Naive thymus-derived CD8-positive, alpha-beta T cell (primary cell): ENCODE measurements around the gene POU2F3. TPM values are rescaled to one million over a fixed set of nuclear protein-coding genes. Genes with fewer than 3 reads are reported as not detected.

Source experiments
- ATAC-seq, 2 donors: fragments of 150-1000 bp; cut with Tn5 transposase in 1 of 2; sonication (Bioruptor Pico), chemical (Tn5 transposase) in 1 of 2; 1 replicate in 1 of 2; 2 replicates in 1 of 2; pipeline ENCODE4 v1.10.0; 2021; ENCODE audit warnings: mild to moderate bottlenecking in 2 of 2, moderate library complexity in 2 of 2
- POLR2A ChIA-PET: fragments of 350-600 bp; sonication (Branson Sonifier 250); formaldehyde crosslinking; loops from one replicate; lab custom pipeline; 2021; ENCODE audit warnings: antibody characterized with exemption; lab: Charles Lee
- DNase-seq, 10 donors: peaks; one replicate each; pipeline versions ENCODE4 v3.0.0 to v3.0.0-alpha.2; 2020 to 2022
- H3K27ac Mint-ChIP-seq, 10 donors: one replicate each; pipeline ENCODE4 v1.8.0; 2020 to 2022; ENCODE audit warnings: mild to moderate bottlenecking in 10 of 10, mixed read lengths in 10 of 10, moderate library complexity in 4 of 10, inconsistent platforms in 1 of 10
- H3K27me3 Mint-ChIP-seq, 5 donors: one replicate each; pipeline ENCODE4 v1.8.0; 2021 to 2022; ENCODE audit warnings: mixed read lengths in 5 of 5
- H3K36me3 Mint-ChIP-seq, 3 donors: one replicate each; pipeline ENCODE4 v1.8.0; 2020 to 2022; ENCODE audit warnings: mixed read lengths in 3 of 3, mild to moderate bottlenecking in 2 of 3, inconsistent platforms in 1 of 3
- H3K4me1 Mint-ChIP-seq, 4 donors: one replicate each; pipeline ENCODE4 v1.8.0; 2021 to 2022; ENCODE audit warnings: mixed read lengths in 4 of 4
- H3K4me3 Mint-ChIP-seq, 10 donors: one replicate each; pipeline ENCODE4 v1.8.0; 2020 to 2022; ENCODE audit warnings: mild to moderate bottlenecking in 10 of 10, mixed read lengths in 10 of 10, moderate library complexity in 6 of 10, inconsistent platforms in 1 of 10
- H3K9me3 Mint-ChIP-seq, 9 donors: one replicate each; pipeline ENCODE4 v1.8.0; 2020 to 2022; ENCODE audit warnings: mixed read lengths in 9 of 9, mild to moderate bottlenecking in 3 of 9, inconsistent platforms in 1 of 9, moderate library complexity in 1 of 9
- polyA plus RNA-seq, 3 donors: library from polyadenylated mRNA; unstranded; fragments of 300-500 nt; fragmentation: Illumina TruSeq; gene quantifications; one replicate each; pipeline ENCODE4 v1.2.3, GENCODE V29; 2021
- total RNA-seq, 8 experiments: library from RNA in 2 of 8; stranded (reverse) in 2 of 8; gene quantifications; one replicate each; pipeline ENCODE4 v1.2.3 and lab custom pipeline; 2021 to 2026

POU2F3 gene
- total and polyA plus RNA-seq, 5 experiments from 2014 or later: 0.11 TPM; not detected in 4

DNA sequence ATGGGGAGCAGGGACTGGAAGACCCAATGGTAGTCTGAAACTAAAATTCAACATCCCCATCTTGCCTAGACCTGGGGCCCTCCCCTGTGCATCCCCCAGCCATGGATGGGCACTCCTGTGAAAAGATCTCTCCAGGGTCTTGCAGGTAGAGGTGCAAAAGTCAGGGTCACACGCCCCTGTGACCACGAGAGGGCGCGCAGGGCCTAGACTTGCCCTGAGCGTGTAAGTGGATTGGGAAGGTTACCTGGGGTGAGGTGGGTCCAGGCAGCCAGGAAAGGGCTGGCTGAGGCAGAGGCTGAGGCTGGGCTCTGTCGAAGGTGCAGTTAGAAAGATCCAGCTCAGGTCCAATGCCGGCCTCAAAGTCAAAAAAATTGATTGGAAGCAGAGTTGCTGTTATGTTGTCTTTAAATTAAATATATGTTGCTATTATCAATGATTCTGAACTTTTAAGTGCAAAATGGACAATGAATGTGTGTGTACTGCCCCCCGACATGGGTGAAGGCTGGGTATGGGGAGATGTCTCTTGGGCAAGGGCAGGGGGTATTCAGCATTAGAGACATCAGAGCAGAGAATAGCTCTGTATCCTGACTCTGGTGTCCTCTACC lies 4.8 kb upstream of the POU2F3 start:
- Mint-ChIP-seq H3K9me3 (no peaks in the 10 kb centered on the region), H3K4me1 (peaks cover 0 to 6% (median 3%) of the 10 kb centered on the region in 4 donors), H3K4me3 (no peak overlapping the region), H3K27me3 (peaks cover 14 to 55% (median 30%) of the 10 kb centered on the region in 5 donors), H3K27ac (no peak overlapping the region), H3K36me3 (peaks cover 0 to 3% (median 0%) of the 10 kb centered on the region in 3 donors)
- POLR2A ChIA-PET: no interaction called here
- ATAC-seq: peak; percentile 69 to 70
- peak; percentile 21 to 74 (median 38) for DNase-seq

DNA sequence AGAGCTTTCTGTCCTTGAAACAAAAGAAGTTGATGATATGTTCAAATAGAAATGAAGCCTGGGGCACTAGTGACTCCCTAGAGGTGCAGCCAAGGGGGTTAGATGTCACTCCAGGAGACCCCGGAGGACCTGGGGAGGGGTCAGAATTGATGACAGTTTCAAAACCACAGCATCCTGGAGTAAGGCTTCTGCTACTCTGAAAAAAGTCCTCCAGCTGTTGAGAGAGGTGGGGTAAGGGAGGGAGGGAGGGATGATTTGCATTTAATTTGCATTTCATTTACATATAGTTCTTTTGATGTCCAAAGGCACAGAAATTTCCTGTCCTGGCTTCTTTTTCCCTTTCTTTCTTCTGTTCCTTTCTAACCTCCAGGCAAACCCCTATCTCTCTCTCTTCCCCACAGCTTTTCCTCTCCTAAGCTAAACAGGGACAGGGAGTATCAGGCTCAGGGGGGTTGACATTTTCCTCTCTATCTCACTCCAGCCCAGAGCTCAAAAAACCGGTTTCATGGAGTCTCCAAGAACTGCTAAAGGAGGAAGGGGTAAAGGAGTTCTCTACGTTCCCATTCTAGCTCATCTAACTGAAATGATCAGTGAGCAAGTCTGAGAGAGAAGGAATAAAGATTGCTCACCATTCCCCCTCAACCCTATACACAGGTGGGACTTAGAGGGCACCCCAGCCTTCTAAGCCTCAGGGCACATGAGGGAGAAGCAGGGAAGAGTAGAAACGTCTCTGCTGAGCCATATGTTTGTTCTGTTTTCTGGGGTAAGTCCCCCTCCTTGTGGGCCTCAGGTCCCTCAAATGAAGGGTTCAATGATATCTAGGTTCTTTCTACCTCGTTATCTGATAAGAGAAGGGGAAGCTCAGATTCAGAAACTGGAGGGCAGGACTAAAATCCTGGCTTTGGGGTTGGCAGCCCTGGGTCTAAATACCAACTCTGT lies 3.5 kb upstream of the POU2F3 start:
- Mint-ChIP-seq H3K27ac (no peak overlapping the region), H3K27me3 (peaks cover 23 to 68% (median 42%) of the 10 kb centered on the region in 5 donors), H3K9me3 (no peaks in the 10 kb centered on the region), H3K4me1 (peaks cover 0 to 6% (median 4%) of the 10 kb centered on the region in 4 donors), H3K36me3 (peaks cover 0 to 3% (median 0%) of the 10 kb centered on the region in 3 donors), H3K4me3 (no peak overlapping the region)
- ATAC-seq: no peak
- DNase-seq: no peak
- POLR2A ChIA-PET: no interaction called here

DNA sequence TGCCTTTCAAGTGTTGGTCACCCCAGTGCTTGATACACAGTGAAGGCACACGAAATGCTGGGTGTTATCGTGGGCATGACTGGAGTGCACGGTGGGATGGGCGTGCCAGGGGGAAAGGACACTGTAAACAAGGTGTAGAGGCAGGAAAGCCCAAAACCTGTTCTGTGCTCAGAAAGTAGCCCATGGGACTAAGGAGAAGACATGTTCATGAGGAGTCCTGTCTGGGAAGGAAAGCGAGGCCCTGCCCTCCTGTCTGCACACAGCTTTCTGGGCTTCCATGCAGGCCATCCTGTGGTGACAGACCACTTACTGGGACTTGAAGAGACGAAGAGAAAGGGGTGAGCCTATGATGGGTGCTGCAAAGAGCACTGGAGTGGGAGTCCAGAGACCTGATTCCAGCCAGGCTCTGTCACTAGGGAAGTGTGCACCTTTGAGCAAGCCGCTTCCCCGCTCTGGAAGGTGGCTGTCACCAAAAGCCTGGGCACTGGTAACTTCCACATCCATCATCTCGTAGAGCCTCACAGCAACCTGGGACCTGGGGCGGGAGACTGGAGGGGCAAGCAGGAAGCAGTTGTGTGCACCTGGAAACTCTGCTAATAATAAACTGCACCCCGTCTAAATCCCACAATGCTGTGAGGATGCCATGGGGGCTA lies 846 bp upstream of the POU2F3 start:
- H3K27ac Mint-ChIP-seq: peak overlapping the region in 1 of 10 donors; percentile 10
- peaks cover 0 to 6% (median 4%) of the 10 kb centered on the region in 4 donors for H3K4me1 Mint-ChIP-seq
- no peaks in the 10 kb centered on the region for H3K9me3 Mint-ChIP-seq
- peak in 1 of 10 donors; percentile 45 for DNase-seq
- peaks cover 26 to 91% (median 60%) of the 10 kb centered on the region in 5 donors for H3K27me3 Mint-ChIP-seq
- ATAC-seq: no peak
- H3K36me3 Mint-ChIP-seq: peaks cover 0 to 3% (median 0%) of the 10 kb centered on the region in 3 donors
- H3K4me3 Mint-ChIP-seq: no peak overlapping the region
- POLR2A ChIA-PET: no interaction called here

DNA sequence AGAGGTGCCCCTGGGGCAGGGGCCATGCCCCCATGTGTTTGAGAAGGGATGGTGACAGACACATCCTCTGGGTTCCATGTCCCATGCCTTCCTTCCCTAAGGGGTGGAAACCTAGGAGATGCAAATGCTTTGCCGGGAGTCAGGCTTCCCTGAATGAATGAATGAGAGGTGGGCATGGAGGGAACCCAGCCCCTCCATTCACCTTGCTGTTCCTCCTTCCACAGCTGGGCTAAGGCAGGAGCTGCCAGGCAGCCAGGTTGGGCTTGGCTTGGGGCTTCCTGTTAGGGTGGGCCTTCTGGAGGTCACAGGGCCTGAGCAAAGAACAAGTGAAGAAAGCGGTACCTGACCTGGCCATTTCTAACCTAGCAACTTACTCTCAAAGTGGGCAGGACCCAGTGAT lies 926 bp downstream of the POU2F3 start:
- no peak for ATAC-seq
- POLR2A ChIA-PET: no interaction called here
- DNase-seq: peak in 1 of 10 donors; percentile 59
- H3K4me3 Mint-ChIP-seq: no peak overlapping the region
- peaks cover 0 to 6% (median 4%) of the 10 kb centered on the region in 4 donors for H3K4me1 Mint-ChIP-seq
- peaks cover 0 to 3% (median 0%) of the 10 kb centered on the region in 3 donors for H3K36me3 Mint-ChIP-seq
- no peak overlapping the region for H3K27ac Mint-ChIP-seq
- peaks cover 24 to 92% (median 57%) of the 10 kb centered on the region in 5 donors for H3K27me3 Mint-ChIP-seq
- no peaks in the 10 kb centered on the region for H3K9me3 Mint-ChIP-seq

DNA sequence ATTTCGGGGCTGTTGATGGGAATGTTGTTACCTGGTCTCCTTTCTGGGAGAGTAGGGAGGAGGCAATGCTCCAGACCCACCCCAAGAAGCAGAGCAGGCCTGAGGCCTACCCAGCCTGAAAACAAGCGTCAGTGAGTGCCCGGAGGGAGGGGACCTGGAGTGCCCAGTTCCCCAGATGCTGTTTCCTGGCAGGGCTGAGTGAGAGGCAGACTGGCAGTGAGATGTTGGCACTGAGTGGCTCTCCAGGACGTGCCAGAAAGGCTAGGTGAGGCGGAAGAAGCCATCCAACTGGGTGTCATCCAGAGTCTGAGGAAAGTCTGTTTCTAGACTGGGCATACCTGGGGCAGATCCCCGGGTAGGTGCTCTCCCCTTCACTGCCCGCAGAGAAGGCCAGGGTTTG lies 1.3 kb downstream of the POU2F3 start:
- peaks cover 24 to 92% (median 54%) of the 10 kb centered on the region in 5 donors for H3K27me3 Mint-ChIP-seq
- POLR2A ChIA-PET: no interaction called here

DNA sequence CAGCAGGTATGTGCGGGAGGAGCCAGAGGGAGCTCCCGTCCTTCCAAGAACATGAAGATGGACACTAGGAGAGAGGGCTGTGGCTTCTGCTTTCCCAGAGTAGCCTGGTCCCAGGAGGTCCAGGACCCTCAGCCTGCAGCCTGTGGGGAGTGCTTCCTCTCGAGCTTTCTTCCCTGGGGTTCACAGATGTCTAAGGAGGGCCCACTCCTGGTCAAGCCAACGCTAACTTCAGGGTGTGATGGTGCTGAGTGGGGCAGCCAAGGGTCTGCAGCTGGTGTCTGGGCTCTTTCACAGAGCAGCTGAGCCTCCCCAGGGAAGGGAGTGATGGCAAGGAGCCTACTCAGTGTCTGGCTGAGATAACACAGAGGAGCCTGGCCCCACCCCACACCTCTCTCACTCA lies 3.3 kb downstream of the POU2F3 start:
- ATAC-seq (no peak), DNase-seq (no peak)
- Mint-ChIP-seq H3K9me3 (no peaks in the 10 kb centered on the region), H3K27me3 (peaks cover 20 to 88% (median 54%) of the 10 kb centered on the region in 5 donors), H3K27ac (no peak overlapping the region), H3K4me3 (no peak overlapping the region), H3K4me1 (peaks cover 2 to 13% (median 4%) of the 10 kb centered on the region in 4 donors), H3K36me3 (peaks cover 0 to 3% (median 0%) of the 10 kb centered on the region in 3 donors)
- POLR2A ChIA-PET: no interaction called here

More for the DNA sequence above, 1.3 kb downstream of the POU2F3 start:
- Mint-ChIP-seq H3K27ac (no peak overlapping the region), H3K4me3 (no peak overlapping the region), H3K4me1 (peaks cover 0 to 6% (median 4%) of the 10 kb centered on the region in 4 donors), H3K9me3 (no peaks in the 10 kb centered on the region), H3K36me3 (peaks cover 0 to 3% (median 0%) of the 10 kb centered on the region in 3 donors)
- DNase-seq (peak in 1 of 10 donors; percentile 43), ATAC-seq (no peak)

DNA sequence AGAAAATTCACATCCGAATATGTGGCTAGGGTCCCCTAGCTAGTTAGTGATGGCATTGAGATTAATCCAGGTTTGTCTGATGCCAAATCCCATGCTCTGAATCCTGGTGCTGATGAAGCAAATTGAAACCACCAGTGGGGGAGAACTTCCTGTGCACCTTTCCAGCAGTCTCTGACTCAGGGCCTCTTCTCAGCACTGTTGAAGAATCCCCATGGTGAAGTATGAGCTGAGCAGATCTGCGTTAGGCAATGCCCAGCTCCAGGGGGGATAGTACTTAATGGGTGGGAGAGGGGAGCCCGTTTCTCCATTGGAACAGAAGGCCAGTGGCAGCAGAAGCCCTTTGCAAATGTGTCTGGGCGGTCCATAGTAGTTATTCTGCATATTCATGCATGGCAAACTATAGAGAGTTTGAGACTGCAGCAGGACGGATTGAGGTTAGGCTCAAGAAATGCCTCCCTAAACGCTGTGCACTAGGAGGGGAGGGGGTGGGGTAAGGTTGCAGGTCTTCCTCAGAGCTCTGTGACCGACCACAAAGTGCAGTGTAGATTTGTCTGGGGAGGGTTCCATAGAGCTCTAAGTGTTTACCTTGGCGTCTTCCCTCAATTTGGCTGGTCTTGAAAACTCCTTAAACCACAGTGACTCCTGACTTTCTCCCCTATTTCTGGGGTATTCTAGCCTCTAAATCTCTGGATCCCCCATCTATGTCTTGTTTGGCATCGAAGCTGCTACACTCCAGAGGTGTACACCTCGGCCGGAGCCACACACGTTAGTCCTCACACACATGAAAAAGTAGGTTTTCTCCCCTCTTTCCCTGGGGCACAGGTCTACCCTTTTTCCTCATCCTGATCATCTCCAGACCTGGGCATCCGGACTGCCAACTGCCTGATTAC lies 4.8 kb downstream of the POU2F3 start:
- POLR2A ChIA-PET: no interaction called here
- peaks cover 2 to 20% (median 9%) of the 10 kb centered on the region in 4 donors for H3K4me1 Mint-ChIP-seq
- peaks cover 15 to 79% (median 46%) of the 10 kb centered on the region in 5 donors for H3K27me3 Mint-ChIP-seq
- ATAC-seq (no peak), DNase-seq (peak in 1 of 10 donors; percentile 15)
- no peaks in the 10 kb centered on the region for H3K9me3 Mint-ChIP-seq
- no peaks in the 10 kb centered on the region for H3K36me3 Mint-ChIP-seq
- H3K27ac Mint-ChIP-seq: no peak overlapping the region
- no peak overlapping the region for H3K4me3 Mint-ChIP-seq

DNA sequence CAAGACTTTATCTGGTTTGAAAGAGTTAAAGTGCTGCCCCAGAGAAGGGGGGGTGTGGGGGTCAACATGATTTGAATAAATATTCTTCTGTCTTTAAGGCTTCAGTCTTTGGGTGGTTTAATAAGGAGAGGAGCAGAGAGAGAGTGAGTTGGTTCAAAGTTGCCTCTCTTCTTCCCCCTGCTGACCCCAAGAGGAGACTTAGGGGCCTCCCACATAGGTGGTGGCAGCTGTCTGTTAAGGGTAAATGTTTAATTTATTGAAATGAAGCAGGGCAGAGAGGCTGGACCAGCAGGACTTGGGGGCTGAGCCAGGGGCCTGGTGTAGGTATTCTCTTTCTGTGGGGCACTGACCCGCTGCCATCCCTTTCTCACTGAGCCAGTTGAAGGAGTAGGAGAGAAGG lies 5.5 kb downstream of the POU2F3 start:
- Mint-ChIP-seq H3K36me3 (no peaks in the 10 kb centered on the region), H3K9me3 (no peaks in the 10 kb centered on the region), H3K27me3 (peaks cover 16 to 82% (median 48%) of the 10 kb centered on the region in 5 donors), H3K27ac (no peak overlapping the region), H3K4me1 (peaks cover 2 to 20% (median 9%) of the 10 kb centered on the region in 4 donors), H3K4me3 (no peak overlapping the region)
- no peak for ATAC-seq
- DNase-seq: no peak
- POLR2A ChIA-PET: no interaction called here

DNA sequence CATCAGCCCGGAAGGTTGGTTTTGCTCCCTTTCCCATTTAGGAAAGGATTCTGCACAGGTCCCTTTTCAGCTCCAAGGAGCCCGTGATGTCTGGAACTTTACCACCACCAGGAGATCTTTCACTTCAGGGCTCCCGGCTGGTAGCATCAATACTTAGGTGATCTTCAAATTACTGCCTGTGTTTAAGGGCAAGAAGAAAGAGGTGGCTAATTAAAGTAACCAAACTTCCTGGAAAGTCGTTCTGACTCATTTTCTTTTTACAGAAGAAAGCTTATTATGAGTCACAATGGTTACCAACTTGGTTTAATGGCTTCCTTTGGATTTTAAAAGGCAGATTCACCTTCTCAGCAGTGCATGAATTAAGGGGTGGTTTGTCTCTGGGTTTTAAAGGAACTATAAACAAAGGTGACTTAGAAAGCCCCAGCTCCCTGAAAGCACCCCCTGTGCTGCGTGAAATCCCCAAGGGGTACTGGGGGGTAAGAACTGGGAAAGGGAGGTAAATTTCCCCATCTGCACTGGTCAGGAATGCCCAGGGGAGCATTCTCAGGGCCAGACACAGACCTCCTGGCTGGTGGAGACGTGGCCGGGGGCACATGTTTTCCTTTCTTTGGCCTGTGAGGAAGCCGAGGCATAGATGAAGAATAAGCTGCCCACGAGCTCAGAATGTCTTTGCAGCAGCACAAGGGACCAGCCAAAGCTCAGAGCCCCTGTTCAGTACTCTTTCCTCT lies 8.8 kb downstream of the POU2F3 start:
- no peaks in the 10 kb centered on the region for H3K36me3 Mint-ChIP-seq
- no peak overlapping the region for H3K27ac Mint-ChIP-seq
- peak in 1 of 2 donors; percentile 60 for ATAC-seq
- peaks cover 4 to 54% (median 32%) of the 10 kb centered on the region in 5 donors for H3K27me3 Mint-ChIP-seq
- no peak overlapping the region for H3K4me3 Mint-ChIP-seq
- POLR2A ChIA-PET: no interaction called here
- H3K4me1 Mint-ChIP-seq: peaks cover 2 to 20% (median 8%) of the 10 kb centered on the region in 4 donors
- no peak for DNase-seq
- no peaks in the 10 kb centered on the region for H3K9me3 Mint-ChIP-seq

DNA sequence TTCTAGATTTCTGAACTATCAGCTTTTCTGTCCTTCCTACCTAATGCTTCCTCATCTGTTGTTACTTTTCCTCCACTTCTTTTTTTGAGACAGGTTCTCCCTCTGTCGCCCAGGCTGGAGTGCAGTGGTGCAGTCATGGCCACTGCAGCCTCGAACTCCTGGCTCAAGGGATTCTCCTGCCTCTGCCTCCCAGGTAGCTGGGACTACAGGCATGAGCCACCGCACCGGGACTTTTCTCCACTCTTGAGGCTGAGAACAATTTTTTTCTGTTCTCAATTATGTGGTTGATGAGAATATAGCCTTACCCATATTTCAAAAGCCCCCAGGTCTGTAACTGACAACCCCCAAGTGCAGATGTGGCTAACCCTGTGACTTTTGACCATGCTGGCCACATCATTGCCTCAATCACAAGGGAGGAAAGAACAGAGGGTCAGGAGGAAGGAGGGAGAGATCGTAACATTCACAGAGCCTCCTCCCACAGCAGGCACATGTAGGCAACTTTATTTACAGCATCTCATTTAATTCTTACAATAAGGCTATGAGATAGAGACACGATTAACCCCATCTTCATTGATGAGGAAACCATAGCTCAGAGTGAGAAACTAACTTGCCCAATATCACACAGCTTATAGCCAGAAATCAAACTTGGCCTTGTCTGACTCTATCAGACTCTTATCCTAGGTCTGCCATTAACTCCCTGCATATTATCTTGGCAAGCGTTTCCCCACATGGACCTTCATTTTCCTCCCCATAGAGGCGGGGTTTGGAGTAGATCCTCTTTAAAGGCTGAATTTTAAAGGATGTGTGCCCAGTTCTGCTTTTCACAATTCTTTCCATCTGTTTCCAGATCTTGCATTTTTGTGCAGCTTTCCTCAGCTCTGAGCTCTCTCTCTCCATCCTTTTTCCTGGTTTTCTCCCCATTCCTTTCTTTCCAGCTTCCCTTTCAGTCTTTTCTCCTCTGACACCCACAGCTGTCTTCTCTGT lies 9.6 kb downstream of the POU2F3 start:
- ATAC-seq: no peak
- no peak for DNase-seq
- POLR2A ChIA-PET: no interaction called here
- Mint-ChIP-seq H3K4me3 (no peak overlapping the region), H3K4me1 (peaks cover 2 to 20% (median 8%) of the 10 kb centered on the region in 4 donors), H3K36me3 (no peaks in the 10 kb centered on the region), H3K27me3 (peaks cover 9 to 54% (median 37%) of the 10 kb centered on the region in 5 donors), H3K9me3 (no peaks in the 10 kb centered on the region), H3K27ac (no peak overlapping the region)
